Sigmoid colon (tissue), 7 donors: ENCODE results near the gene SMAD3. TPM values are rescaled to one million over a fixed set of nuclear protein-coding genes. Genes with fewer than 3 reads are reported as not detected.

ENCODE experiments used
- DNase-seq: peaks from one replicate; pipeline ENCODE4 v3.0.0-alpha.2; 2019
- H3K27ac ChIP-seq, 4 donors: fragments of 200-600 bp; sonication (generic); one replicate each; pipeline ENCODE4 v1.5.1; 2016 to 2019; ENCODE audit warnings: mild to moderate bottlenecking in 1 of 4
- H3K27me3 ChIP-seq, 3 donors: fragments of 200-600 bp; sonication (generic); one replicate each; pipeline ENCODE4 v1.5.1; 2019; ENCODE audit warnings: mild to moderate bottlenecking in 1 of 3
- H3K36me3 ChIP-seq, 4 donors: fragments of 200-600 bp; sonication (generic); one replicate each; pipeline ENCODE4 v1.5.1; 2016 to 2019
- H3K4me1 ChIP-seq, 4 donors: fragments of 200-600 bp; sonication (generic); one replicate each; pipeline ENCODE4 v1.5.1; 2017 to 2019
- H3K4me3 ChIP-seq, 4 donors: fragments of 200-600 bp; sonication (generic); one replicate each; pipeline ENCODE4 v1.5.1; 2017 to 2019; ENCODE audit warnings: mild to moderate bottlenecking in 2 of 4, moderate library complexity in 1 of 4
- H3K9me3 ChIP-seq, 4 donors: fragments of 200-600 bp in 3 of 4; sonication (generic) in 3 of 4; one replicate each; pipeline versions ENCODE4 v1.5.1 to v1.6.1; 2013 to 2019
- CTCF ChIP-seq, 4 experiments: fragments of 450-650 bp in 3 of 4; fragments of 200-600 bp in 1 of 4; IDR thresholded peaks; one replicate each; pipeline ENCODE4 v1.5.1; 2016 to 2019; ENCODE audit warnings: antibody characterized with exemption in 4 of 4, mild to moderate bottlenecking in 3 of 4, moderate library complexity in 2 of 4
- EP300 ChIP-seq, 4 donors: sonication (generic); formaldehyde crosslinking; IDR thresholded peaks; one replicate each; pipeline ENCODE4 v1.6.1; 2017; ENCODE audit warnings: antibody characterized with exemption in 4 of 4
- POLR2A ChIP-seq, 2 donors: fragments of 450-650 bp; IDR thresholded peaks; one replicate each; pipeline ENCODE4 v1.6.1; 2016; ENCODE audit warnings: antibody characterized with exemption in 2 of 2, mild to moderate bottlenecking in 2 of 2, moderate library complexity in 2 of 2
- POLR2AphosphoS5 ChIP-seq, 4 donors: sonication (generic); formaldehyde crosslinking; IDR thresholded peaks; one replicate each; pipeline ENCODE4 v1.6.1; 2017; ENCODE audit warnings: antibody characterized with exemption in 4 of 4
- WGBS, 2 donors: extraction: QIAGEN DNeasy Blood & Tissue Kit; methylation state at CpG; one replicate each; pipeline ENCODE4 v1.1.7; 2013; 5-methylcytosine and 5-hydroxymethylcytosine counted together
- intact Hi-C: fragments of 100-400 bp; cut with DNase I; formaldehyde crosslinking; loops from one replicate; pipeline ENCODE4 v1.15.1; 2023
- polyA plus RNA-seq, 3 donors: library from polyadenylated mRNA; stranded (reverse); fragments of 200-250 nt; gene quantifications; one replicate each; pipeline ENCODE4 v1.2.3, GENCODE V29; 2013
- total RNA-seq, 4 donors: library from RNA; depleted of rRNA; stranded (reverse); fragments of >200 nt; gene quantifications; one replicate each; pipeline ENCODE4 v1.1.0, GENCODE V29; 2016
- donor health status: healthy with polysubstance abuse.
- donor health status: Bipolar disorder and iron deficiency.
- donor health status: healthy.

Gene SMAD3
- total and polyA plus RNA-seq, 7 donors = 12.5 to 28.2 (median 18.4) TPM

DNA sequence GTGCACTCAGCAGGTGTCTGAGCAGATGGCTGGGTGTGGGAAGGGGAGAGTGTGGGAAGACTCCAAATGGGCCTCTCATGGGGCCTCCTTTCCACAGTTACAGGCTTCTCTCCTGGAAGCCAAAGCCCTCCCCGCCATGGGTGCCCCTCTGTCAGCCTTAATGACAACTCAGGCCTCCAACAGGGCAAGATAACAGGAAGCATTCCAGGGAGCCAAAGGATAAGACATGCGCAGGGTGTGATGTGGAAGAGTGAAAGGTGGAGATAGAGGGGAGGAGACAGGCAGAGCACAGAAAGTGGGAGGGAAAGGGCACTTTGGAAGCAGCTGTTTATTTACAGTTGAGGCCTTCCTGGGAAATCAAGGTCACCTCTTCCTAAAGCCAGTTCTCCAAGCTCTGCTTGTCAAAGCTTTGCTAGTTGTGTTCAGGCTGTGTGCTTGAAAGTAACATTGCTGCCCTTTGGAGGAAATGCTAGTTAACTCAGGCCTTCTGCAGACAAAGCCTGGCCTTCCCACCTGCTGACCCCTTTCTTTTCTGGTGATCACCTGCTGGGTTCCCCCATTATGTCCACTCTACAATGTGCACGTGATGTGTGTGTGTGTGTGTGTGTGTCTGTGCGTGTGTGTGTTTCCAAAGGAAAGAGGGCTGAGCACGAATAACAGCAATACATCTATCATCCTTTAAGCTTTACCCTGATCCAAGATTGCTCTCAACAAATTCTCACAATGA, 35.2 kb upstream of the SMAD3 start:
- H3K27ac ChIP-seq = no peak overlapping the region
- intact Hi-C loops = no loop called here
- H3K9me3 ChIP-seq = no peaks in the 10 kb centered on the region
- peaks cover 0 to 33% (median 26%) of the 10 kb centered on the region in 4 donors for H3K4me1 ChIP-seq
- DNase-seq = peak; percentile 28
- H3K4me3 ChIP-seq = no peak overlapping the region
- TF ChIP-seq EP300 (IDR thresholded peaks at IDR 0.05) (no peak), CTCF (IDR thresholded peaks at IDR 0.05) (no peak), POLR2A (IDR thresholded peaks at IDR 0.05) (no peak), POLR2AphosphoS5 (IDR thresholded peaks at IDR 0.05) (no peak)
- no peaks in the 10 kb centered on the region for H3K36me3 ChIP-seq
- 53 to 81% methylated on average over 5 of the region's 5 CpGs for WGBS, 2 donors
- H3K27me3 ChIP-seq = peaks cover 0 to 18% (median 8%) of the 10 kb centered on the region in 3 donors

DNA sequence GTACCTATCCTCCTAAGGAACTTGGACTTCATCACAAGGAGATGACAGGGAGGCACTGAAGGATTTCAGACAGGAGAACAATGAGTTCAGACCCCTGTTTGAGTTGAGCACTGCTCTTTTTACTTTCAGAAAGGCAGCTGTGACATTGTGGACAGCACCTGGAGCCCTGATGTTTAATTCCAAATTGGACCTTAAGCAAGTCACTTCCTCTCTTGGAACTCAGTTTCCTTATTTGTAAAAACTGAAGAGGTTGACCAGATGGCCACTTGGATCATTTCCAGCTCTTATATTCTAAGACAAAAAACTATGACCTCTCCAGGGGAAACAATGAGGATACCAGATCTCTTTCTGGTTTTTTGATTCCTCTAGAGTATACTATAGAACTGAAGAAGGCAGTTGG, 34.1 kb upstream of the SMAD3 start:
- Histone ChIP-seq H3K27me3 (peaks cover 0 to 18% (median 8%) of the 10 kb centered on the region in 3 donors), H3K9me3 (no peaks in the 10 kb centered on the region), H3K4me3 (no peak overlapping the region), H3K36me3 (no peaks in the 10 kb centered on the region), H3K27ac (no peak overlapping the region), H3K4me1 (peaks cover 0 to 22% (median 15%) of the 10 kb centered on the region in 4 donors)
- no peak for TF ChIP-seq CTCF (IDR thresholded peaks at IDR 0.05)
- TF ChIP-seq POLR2AphosphoS5 (IDR thresholded peaks at IDR 0.05) = no peak
- TF ChIP-seq POLR2A (IDR thresholded peaks at IDR 0.05) = no peak
- no peak for TF ChIP-seq EP300 (IDR thresholded peaks at IDR 0.05)
- intact Hi-C loops = no loop called here
- no peak for DNase-seq

DNA sequence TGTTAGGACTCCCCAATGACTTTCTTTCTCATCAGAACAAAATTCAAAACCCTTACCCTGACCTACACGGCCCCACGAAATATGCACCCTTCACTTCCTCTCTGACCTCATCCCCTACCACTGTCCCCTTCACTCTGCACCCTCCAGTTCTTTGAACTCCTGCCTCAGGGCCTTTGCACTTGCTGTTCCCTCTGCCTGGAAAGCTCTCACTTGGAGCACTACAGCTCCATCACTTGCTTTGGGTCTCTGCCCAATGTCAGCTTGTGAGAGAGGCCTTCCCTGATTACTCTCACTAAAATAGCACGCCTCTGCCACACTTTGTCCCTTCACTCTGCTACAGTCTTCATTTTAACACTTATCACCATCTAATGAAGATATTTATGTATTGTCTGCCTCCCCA, 32.8 kb upstream of the SMAD3 start:
- Histone ChIP-seq H3K9me3 (no peaks in the 10 kb centered on the region), H3K4me3 (no peak overlapping the region), H3K27me3 (peaks cover 0 to 18% (median 8%) of the 10 kb centered on the region in 3 donors), H3K36me3 (no peaks in the 10 kb centered on the region), H3K27ac (no peak overlapping the region), H3K4me1 (peaks cover 0 to 14% (median 11%) of the 10 kb centered on the region in 4 donors)
- WGBS, 2 donors = 71 to 92% methylated on average over 3 of the region's 3 CpGs
- DNase-seq = no peak
- intact Hi-C loops = no loop called here
- TF ChIP-seq POLR2AphosphoS5 (IDR thresholded peaks at IDR 0.05) (no peak), CTCF (IDR thresholded peaks at IDR 0.05) (no peak), EP300 (IDR thresholded peaks at IDR 0.05) (no peak), POLR2A (IDR thresholded peaks at IDR 0.05) (no peak)

- peak overlapping the region in 1 of 4 donors; percentile 33 for H3K4me3 ChIP-seq
- H3K9me3 ChIP-seq = no peaks in the 10 kb centered on the region
- TF ChIP-seq POLR2AphosphoS5 (IDR thresholded peaks at IDR 0.05) = no peak
- TF ChIP-seq POLR2A (IDR thresholded peaks at IDR 0.05) = no peak
- no peak for TF ChIP-seq CTCF (IDR thresholded peaks at IDR 0.05)
- TF ChIP-seq EP300 (IDR thresholded peaks at IDR 0.05) = no peak
- H3K4me1 ChIP-seq = peaks cover 0 to 14% (median 11%) of the 10 kb centered on the region in 4 donors
- intact Hi-C loops = no loop called here
- 48 to 67% methylated on average over 12 of the region's 12 CpGs for WGBS, 2 donors
- DNase-seq = no peak
- H3K36me3 ChIP-seq = no peaks in the 10 kb centered on the region
- no peak overlapping the region for H3K27ac ChIP-seq
- peaks cover 0 to 18% (median 8%) of the 10 kb centered on the region in 3 donors for H3K27me3 ChIP-seq
Observed at GRCh38 chr15:67033012-67033411, 32.4 kb upstream of the SMAD3 start.
